ENCODE measurements around the gene RINT1.
"Not testable (repeated sequence)": the region's sequence is repeated elsewhere in the genome, so short reads cannot be mapped to it uniquely, and the experiment has no call there.

GRCh38 chr7:105520620-105521019 is 11.4 kb upstream of the RINT1 start:
- TF ChIP-seq ZNF70 (CRISPR knock-in tag; IDR thresholded peaks at IDR 0.05); ZC3H10 (CRISPR knock-in tag; IDR thresholded peaks at IDR 0.05); ZFP30 (CRISPR knock-in tag; IDR thresholded peaks at IDR 0.05); ARNTL (CRISPR knock-in tag; IDR thresholded peaks at IDR 0.05; ENCODE audit: borderline replicate concordance, low read depth); PPARA (CRISPR knock-in tag; IDR thresholded peaks at IDR 0.05; ENCODE audit: borderline replicate concordance); BACH2 (CRISPR knock-in tag; IDR thresholded peaks at IDR 0.05; ENCODE audit: borderline replicate concordance); OSR1 (CRISPR knock-in tag; IDR thresholded peaks at IDR 0.05): not testable (repeated sequence)

Measured in SK-N-SH treated with all-trans-retinoic acid at 6 μM for 48 hours (cell line).